Uterus (tissue), 2 donors: ENCODE results near the gene PDXP.

Source experiments
- CTCF ChIP-seq, 4 experiments: fragments of 200-600 bp in 2 of 4; fragments of 450-650 bp in 2 of 4; sonication (generic) in 2 of 4; IDR thresholded peaks; one replicate each; pipeline ENCODE4 v1.5.1; 2016 to 2019; ENCODE audit warnings: antibody characterized with exemption in 4 of 4, mild to moderate bottlenecking in 2 of 4, moderate library complexity in 1 of 4
- POLR2A ChIP-seq, 2 donors: fragments of 450-650 bp; IDR thresholded peaks; one replicate each; pipeline ENCODE4 v1.6.1; 2016; ENCODE audit warnings: antibody characterized with exemption in 2 of 2, mild to moderate bottlenecking in 1 of 2, moderate library complexity in 1 of 2

DNA sequence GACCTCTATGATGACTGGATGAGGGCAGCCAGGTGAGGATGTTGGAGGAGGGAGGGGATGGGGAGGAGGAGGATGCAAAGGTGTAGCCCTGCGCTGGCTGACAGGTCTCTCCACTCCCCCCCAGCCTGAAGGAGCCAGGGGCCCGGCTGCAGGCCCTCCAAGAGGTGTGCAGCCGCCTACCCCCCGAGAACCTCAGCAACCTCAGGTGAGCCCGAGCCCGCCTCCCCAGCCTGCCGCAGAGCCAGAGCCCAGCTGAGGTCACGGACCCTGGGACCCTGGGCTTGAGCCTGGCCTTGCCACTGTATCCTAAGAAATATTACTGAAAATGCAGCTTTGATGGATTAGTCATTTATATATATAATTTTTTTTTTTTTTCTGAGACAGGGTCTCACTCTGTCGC, 11.2 kb upstream of the PDXP start:
- TF ChIP-seq CTCF (IDR thresholded peaks at IDR 0.05) (no peak), POLR2A (IDR thresholded peaks at IDR 0.05) (no peak)
